AG04449 (cell line): ENCODE data around the gene IL23A.

Experiments used
- CTCF ChIA-PET: fragments of 350-600 bp; formaldehyde crosslinking; extraction: SDS; loops from one replicate; lab custom pipeline; 2021; ENCODE audit warnings: antibody characterized with exemption; lab: Yijun Ruan, JAX
- POLR2A ChIA-PET: fragments of 400-600, 350-600 bp; formaldehyde crosslinking; extraction: SDS; loops from one replicate; lab custom pipeline; 2020; ENCODE audit warnings: antibody characterized with exemption, inconsistent platforms; lab: Yijun Ruan, JAX
- DNase-seq: peaks from one replicate; pipeline ENCODE4 v3.0.0-alpha.2; 2010; ENCODE audit warnings: low read depth, low spot score
- H3K4me3 ChIP-seq: 2 replicates; pipeline ENCODE4 v1.5.1; 2011; ENCODE audit warnings: low read depth, mild to moderate bottlenecking, control low read depth, low read length
- CTCF ChIP-seq: IDR thresholded peaks from one replicate; pipeline ENCODE4 v1.5.1; 2011; ENCODE audit warnings: mild to moderate bottlenecking, moderate library complexity, low read length, control low read depth, inconsistent platforms; ENCODE audit not compliant: insufficient read depth; ENCODE audit errors: missing control alignments

Gene IL23A

GRCh38 chr12:56361487-56362129 is 22.9 kb downstream of the IL23A start:
- no peak for TF ChIP-seq CTCF
- no peak for DNase-seq
- no peak overlapping the region for H3K4me3 ChIP-seq
- ChIA-PET POLR2A (no interaction called here), CTCF (interaction anchor here (2.0 to 5.8 kb wide), 2 partner anchors 16 to 101 kb away, joined by 7 to 68 read pairs; no protein-coding TSS in a partner anchor)

GRCh38 chr12:56362130-56363059 is 23.7 kb downstream of the IL23A start, which contains the start of gene APOF:
TSS of gene APOF (minus strand) at chr12:56362857. CDS start at chr12:56362745, 112 bp downstream.
- no peak for DNase-seq
- no peak within 1 kb of the TSS for H3K4me3 ChIP-seq
- ChIA-PET CTCF (interaction anchor here (2.0 to 5.8 kb wide), 2 partner anchors 15 to 100 kb away, joined by 7 to 68 read pairs; no protein-coding TSS in a partner anchor), POLR2A (no interaction called here)
- no peak for TF ChIP-seq CTCF

GRCh38 chr12:56366948-56367347 is 28.3 kb downstream of the IL23A start:
- ChIA-PET POLR2A (no interaction called here), CTCF (interaction anchor here (1.3 kb wide), 1 partner anchor 8 kb away, joined by 3 read pairs; no protein-coding TSS in a partner anchor)
- no peak for DNase-seq
- no peak for TF ChIP-seq CTCF
- no peak overlapping the region for H3K4me3 ChIP-seq

- H3K4me3 ChIP-seq: no peak overlapping the region
- POLR2A ChIA-PET: no interaction called here
- TF ChIP-seq CTCF: no peak
- no peak for DNase-seq
- CTCF ChIA-PET: interaction anchor here (0.9 kb wide), 1 partner anchor 90 kb away, joined by 4 read pairs; no protein-coding TSS in a partner anchor
These were observed 34.8 kb downstream of the IL23A start for GRCh38 chr12:56373515-56373914.

- H3K4me3 ChIP-seq: no peak overlapping the region
- TF ChIP-seq CTCF: no peak
- no peak for DNase-seq
- ChIA-PET CTCF (interaction anchor here (0.8 kb wide), 1 partner anchor 89 kb away, joined by 3 read pairs; no protein-coding TSS in a partner anchor), POLR2A (no interaction called here)
These were observed 36.3 kb downstream of the IL23A start for GRCh38 chr12:56374726-56375597.
